HAP-1 (cell line): ENCODE results near the gene SULT1C3.

Experiments
- DNase-seq, 2 experiments: peaks; one replicate each; pipeline ENCODE4 v3.0.0-alpha.2; 2016 to 2020; ENCODE audit warnings: low spot score in 2 of 2
- H3K27me3 ChIP-seq: fragments of 250-450 bp; sonication (Bioruptor Pico); 2 replicates; pipeline ENCODE4 v1.5.1; 2020; ENCODE audit warnings: low read depth, mild to moderate bottlenecking, moderate library complexity
- H3K36me3 ChIP-seq: fragments of 250-450 bp; sonication (Bioruptor Pico); replicated peaks from 2 replicates; pipeline ENCODE4 v1.5.1; 2020; ENCODE audit warnings: mild to moderate bottlenecking
- H3K4me1 ChIP-seq: fragments of 250-450 bp; sonication (Bioruptor Pico); 2 replicates; pipeline ENCODE4 v1.5.1; 2020; ENCODE audit warnings: mild to moderate bottlenecking
- H3K4me3 ChIP-seq: fragments of 250-450 bp; sonication (Bioruptor Pico); 2 replicates; pipeline ENCODE4 v1.5.1; 2020; ENCODE audit warnings: mild to moderate bottlenecking, moderate library complexity
- H3K9me3 ChIP-seq: fragments of 250-450 bp; sonication (Bioruptor Pico); 2 replicates; pipeline ENCODE4 v1.5.1; 2020; ENCODE audit warnings: mild to moderate bottlenecking, moderate library complexity
- in situ Hi-C: fragments of 300-500 bp; cut with MboI; formaldehyde crosslinking; loops from 3 replicates; pipeline ENCODE4 v1.14.3; 2020; ENCODE audit warnings: low sequenced_read_pairs, inconsistent platforms, mixed read lengths

SULT1C3 gene

DNA sequence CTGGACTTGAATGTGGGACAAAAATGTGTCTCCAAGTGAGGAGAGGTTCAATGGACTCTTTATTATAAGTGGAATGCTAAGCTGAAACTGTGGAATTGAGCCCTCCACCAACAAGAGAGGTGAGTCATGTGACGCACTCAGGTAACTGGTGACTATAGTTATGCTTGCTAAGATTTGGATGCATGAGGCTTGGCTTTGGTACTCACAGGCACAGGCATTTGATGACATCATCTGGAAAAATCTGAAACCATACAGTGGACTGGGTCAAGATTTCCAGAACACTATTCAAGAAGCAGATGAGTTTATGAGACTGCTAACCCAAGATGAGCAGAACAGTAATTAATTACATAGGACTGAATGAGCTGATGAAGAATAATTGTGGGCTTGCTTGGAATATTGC is 15.7 kb upstream of the SULT1C3 start:
- no peaks in the 10 kb centered on the region for H3K36me3 ChIP-seq
- no peak for DNase-seq
- no peaks in the 10 kb centered on the region for H3K4me1 ChIP-seq
- H3K4me3 ChIP-seq, result no peak overlapping the region
- no peaks in the 10 kb centered on the region for H3K9me3 ChIP-seq
- in situ Hi-C loops, result no loop called here
- no peaks in the 10 kb centered on the region for H3K27me3 ChIP-seq

DNA sequence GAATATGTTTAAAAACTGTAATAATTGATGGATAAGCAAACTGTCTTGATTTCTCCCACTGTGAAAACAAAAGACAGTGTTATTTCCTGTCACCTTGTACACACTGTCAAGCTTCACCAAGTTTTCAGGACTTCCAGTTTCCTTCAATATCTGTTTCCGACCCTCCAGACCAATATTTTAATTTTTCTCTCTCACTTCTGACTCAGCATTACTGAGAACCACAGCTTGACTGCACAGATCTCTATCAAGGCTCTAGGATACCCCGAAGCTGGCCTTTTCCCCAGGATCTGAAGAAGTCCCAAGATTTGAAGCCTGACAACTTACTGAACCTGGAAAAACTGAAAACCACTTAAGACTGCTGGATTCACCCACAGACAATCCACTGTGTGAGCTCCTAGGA is 13.2 kb upstream of the SULT1C3 start:
- DNase-seq, result no peak
- Histone ChIP-seq H3K4me1 (no peaks in the 10 kb centered on the region), H3K4me3 (no peak overlapping the region), H3K9me3 (no peaks in the 10 kb centered on the region), H3K27me3 (no peaks in the 10 kb centered on the region), H3K36me3 (no peaks in the 10 kb centered on the region)
- in situ Hi-C loops, result no loop called here

DNA sequence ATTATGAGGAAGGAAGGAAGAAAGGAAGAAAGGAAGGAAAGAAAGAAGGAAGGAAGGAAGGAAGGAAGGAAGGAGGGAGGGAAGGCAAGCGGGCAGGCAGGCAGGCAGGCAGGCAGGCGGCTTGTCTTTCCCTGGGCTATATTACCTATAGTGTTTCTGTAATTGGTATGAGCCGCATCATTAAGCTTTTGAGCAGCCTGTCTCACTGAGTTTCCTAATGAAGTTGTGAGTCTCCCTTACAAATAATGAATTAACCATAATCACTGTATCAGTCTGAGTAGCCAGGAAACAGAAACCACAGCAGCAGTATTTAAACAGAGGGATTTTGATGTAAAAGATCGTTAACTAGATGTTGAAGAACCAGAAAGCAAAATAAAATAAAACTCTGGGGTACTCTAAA is 11.8 kb upstream of the SULT1C3 start:
- Histone ChIP-seq H3K9me3 (no peaks in the 10 kb centered on the region), H3K4me1 (no peaks in the 10 kb centered on the region), H3K4me3 (no peak overlapping the region), H3K36me3 (no peaks in the 10 kb centered on the region), H3K27me3 (no peaks in the 10 kb centered on the region)
- DNase-seq, result no peak
- in situ Hi-C loops, result no loop called here

DNA sequence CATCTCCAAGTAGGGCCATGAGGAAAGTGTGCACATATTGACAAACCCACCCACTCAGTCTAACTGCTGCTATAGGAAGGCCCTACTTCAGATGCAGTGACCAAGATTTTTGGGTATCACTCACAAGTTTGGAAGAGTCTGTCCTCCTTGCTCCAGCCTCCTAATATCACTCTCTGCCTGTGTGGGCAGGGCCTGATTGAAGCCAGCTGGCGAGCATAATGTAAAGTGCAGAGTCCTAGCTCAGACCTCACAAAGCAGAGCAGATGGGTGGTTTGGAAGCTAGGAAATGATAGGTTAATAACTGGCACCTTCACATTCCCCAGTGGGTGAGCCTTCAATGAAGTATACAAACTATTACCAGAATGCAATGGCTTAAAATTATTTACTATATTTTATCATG is 11.2 kb upstream of the SULT1C3 start:
- no peaks in the 10 kb centered on the region for H3K36me3 ChIP-seq
- DNase-seq, result no peak
- no peaks in the 10 kb centered on the region for H3K9me3 ChIP-seq
- H3K27me3 ChIP-seq, result no peaks in the 10 kb centered on the region
- no peak overlapping the region for H3K4me3 ChIP-seq
- no peaks in the 10 kb centered on the region for H3K4me1 ChIP-seq
- in situ Hi-C loops, result no loop called here

DNA sequence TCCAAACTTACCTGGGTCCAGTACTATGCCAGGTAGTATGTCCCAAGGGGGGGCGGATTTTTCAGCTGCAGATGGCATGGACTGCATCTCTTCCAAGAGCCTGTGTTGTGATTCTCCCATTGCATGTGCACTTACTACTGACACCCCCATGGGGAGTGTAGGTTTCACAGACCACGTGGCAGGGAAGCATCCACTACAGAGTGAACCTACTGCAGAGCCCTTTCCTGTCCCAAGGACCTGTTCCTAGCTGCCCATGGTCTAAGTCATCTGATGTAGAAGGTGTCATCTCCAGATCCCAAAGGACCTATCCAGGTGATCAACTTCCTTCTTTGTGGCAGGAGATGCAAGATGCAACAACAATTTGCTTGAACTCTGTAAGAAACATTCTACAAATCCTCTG is 9.9 kb upstream of the SULT1C3 start:
- Histone ChIP-seq H3K27me3 (no peaks in the 10 kb centered on the region), H3K4me1 (no peaks in the 10 kb centered on the region), H3K4me3 (no peak overlapping the region), H3K9me3 (no peaks in the 10 kb centered on the region), H3K36me3 (no peaks in the 10 kb centered on the region)
- DNase-seq, result no peak
- in situ Hi-C loops, result no loop called here

DNA sequence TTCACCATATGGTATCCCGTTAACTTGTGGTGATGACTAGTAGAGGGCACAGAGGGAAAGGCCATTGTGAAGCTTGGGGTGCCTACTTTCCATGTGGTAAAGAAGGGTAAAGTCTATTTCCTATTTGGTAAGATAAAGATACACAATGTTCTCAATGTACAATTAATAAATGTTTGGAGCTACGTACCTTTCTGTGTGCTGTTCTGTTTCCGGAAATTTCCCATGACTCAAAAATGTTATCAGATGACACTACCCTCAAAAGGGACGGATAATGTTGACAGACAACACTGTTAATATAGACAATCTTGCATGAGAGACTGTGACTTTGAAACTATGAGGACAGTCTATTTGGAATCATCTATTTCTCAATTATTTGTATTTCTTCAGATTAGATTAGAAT is 4.2 kb upstream of the SULT1C3 start:
- Histone ChIP-seq H3K27me3 (no peaks in the 10 kb centered on the region), H3K36me3 (no peaks in the 10 kb centered on the region), H3K4me1 (no peaks in the 10 kb centered on the region), H3K4me3 (no peak overlapping the region), H3K9me3 (no peaks in the 10 kb centered on the region)
- no peak for DNase-seq
- in situ Hi-C loops, result no loop called here

DNA sequence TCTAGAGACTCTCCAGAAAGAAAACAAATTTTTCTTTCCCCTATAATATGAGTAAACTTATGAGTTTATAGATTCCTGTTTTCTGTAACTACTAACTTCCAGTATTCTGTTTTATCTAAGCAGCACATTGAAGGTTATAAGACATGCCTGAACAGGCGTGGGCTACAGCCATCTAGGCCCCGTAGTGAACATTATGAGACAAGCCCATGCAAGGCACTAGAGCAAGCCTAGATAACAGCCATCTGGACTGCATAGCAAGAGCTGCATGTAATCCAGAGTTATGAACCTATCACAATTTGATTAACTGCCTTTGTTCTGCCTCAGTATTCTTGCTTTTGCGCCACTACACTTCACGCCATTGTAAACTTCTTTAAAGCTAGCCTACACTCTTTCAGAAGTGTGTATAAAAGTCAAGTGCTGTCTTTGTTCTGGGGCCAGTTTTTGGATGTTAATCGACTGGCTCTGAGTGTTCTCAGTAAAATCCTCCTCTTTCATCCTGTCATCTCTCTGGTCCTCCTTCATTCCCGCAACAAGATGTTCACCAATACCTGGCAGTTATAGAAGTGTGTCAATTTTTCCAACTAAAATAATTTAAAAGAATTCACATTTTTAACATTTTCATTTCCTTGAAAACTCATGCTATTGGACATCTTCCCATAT is 3.0 kb upstream of the SULT1C3 start:
- Histone ChIP-seq H3K36me3 (no peaks in the 10 kb centered on the region), H3K9me3 (no peaks in the 10 kb centered on the region), H3K27me3 (no peaks in the 10 kb centered on the region), H3K4me3 (no peak overlapping the region), H3K4me1 (no peaks in the 10 kb centered on the region)
- in situ Hi-C loops, result no loop called here
- no peak for DNase-seq

DNA sequence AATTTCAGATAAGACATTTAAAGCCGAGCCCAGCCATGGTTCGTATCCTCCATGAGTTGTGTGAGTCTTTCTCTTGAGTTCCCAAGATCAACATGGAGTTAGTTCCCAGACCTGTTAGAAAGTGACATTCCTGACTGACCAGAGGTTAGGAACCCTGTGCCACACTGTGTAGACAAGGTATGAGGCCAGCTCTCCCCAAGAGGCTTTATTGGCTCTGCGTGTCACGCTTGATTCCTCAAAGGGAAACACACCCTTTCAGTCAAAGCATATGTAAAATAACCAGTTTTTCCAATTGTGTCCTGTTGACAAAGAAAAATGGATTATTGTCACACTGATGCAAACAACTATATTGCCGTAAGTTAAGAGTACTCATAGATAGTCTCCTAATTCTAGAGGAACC is 1.2 kb downstream of the SULT1C3 start:
- DNase-seq, result no peak
- H3K9me3 ChIP-seq, result no peaks in the 10 kb centered on the region
- H3K36me3 ChIP-seq, result no peaks in the 10 kb centered on the region
- H3K4me1 ChIP-seq, result no peaks in the 10 kb centered on the region
- in situ Hi-C loops, result no loop called here
- H3K27me3 ChIP-seq, result no peaks in the 10 kb centered on the region
- no peak overlapping the region for H3K4me3 ChIP-seq

DNA sequence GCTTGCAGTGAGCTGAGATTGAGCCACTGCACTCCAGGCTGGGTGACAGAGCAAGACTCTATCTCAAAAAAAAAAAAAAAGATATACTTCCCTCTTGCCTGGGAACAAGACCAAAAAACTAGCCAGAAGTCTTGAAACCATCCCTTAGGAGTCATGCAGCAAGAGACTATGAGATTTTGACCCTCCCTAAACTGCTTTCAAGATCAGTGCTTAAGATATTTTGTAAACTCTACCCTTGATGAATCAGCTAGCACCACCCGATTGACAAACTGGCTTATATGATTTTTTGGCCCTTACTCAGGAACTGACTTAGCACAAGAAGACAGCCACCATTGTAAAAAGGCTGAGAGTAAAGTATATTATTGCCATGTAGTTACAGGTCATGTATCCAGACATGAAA is 3.8 kb downstream of the SULT1C3 start:
- H3K4me3 ChIP-seq, result no peak overlapping the region
- H3K9me3 ChIP-seq, result no peaks in the 10 kb centered on the region
- no peaks in the 10 kb centered on the region for H3K4me1 ChIP-seq
- H3K36me3 ChIP-seq, result no peaks in the 10 kb centered on the region
- in situ Hi-C loops, result no loop called here
- no peaks in the 10 kb centered on the region for H3K27me3 ChIP-seq
- DNase-seq, result no peak

DNA sequence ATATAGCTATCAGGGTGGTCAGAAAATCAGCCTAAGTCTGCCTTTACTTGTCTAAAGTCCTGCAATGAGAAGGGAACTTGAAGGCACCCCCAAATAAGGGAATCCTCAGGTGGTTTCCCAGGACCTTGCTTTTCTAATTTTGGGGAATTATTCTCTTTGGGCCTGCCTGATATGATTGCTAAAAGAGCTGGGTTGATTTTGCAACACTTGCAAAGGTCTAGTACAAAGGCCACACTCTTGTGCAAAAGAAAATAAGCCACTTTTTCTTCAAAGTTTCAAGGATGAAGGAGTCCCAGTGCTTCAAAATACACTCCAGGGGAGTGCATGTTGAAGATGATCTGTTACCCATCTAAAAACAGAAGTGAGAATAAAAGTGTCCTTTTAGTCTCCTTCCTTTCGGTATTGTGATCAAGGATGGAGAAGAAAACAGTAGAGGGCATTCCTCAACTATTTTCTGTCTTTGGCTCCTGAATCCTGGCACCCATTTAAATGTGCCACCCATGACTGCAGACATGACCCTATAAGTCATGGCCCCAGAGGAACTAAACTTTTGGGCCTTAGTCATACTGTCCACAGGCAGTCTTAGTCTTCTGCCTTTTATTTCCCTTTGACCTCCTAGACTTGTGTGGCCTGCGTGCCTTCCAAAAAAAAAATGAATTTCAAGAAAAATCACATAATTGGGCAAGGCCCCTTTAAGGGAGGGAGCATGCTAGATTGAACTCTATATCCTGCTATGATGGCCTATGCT is 5.1 kb downstream of the SULT1C3 start:
- Histone ChIP-seq H3K4me1 (no peaks in the 10 kb centered on the region), H3K27me3 (no peaks in the 10 kb centered on the region), H3K9me3 (no peaks in the 10 kb centered on the region), H3K4me3 (no peak overlapping the region), H3K36me3 (no peaks in the 10 kb centered on the region)
- no peak for DNase-seq
- in situ Hi-C loops, result no loop called here

DNA sequence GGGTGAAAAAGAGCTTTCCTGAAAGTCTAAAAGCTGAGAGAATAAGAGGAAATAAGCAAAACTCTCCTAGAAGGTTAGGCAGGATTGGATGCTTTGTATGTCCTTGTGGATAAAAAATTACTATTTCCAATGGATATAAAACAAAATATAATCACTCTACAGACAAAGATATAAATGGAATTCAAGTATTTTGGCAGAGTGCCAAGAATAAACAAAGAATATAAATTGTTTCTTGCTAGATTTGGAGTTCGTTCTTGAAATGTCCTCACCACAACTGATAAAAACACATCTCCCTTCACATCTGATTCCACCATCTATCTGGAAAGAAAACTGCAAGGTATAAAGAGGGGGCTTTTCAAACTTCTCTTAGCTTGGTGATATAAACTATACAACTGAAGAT is 13.3 kb downstream of the SULT1C3 start:
- no peak overlapping the region for H3K4me3 ChIP-seq
- H3K9me3 ChIP-seq, result no peaks in the 10 kb centered on the region
- no peaks in the 10 kb centered on the region for H3K36me3 ChIP-seq
- DNase-seq, result no peak
- no peaks in the 10 kb centered on the region for H3K27me3 ChIP-seq
- in situ Hi-C loops, result no loop called here
- H3K4me1 ChIP-seq, result no peaks in the 10 kb centered on the region

DNA sequence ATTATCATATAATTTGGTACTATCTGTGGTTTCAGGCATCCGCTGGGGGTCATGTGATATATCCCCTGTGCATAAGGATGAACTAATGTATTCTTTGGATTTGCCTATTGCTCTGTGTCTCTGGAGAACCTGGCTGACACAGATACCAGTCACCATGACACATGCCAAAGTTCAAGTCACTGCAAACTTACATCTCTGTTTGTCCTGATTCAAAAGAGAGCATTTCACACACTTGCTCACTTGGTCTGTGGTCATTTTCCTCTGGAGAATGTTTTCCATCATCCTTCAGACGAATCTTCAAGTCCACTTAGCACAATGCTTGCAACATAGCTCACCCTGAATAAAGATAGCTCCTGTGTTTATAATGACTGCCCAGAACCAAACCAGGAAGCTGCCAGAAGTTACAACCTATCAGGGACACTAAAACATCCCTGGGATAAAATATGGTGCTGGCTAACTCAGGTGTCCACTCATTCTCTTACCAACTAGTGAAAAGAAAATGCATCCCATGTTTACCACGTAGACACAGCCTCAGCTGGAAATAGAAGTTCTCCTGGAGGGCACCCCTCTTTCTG is 18.1 kb downstream of the SULT1C3 start:
- H3K36me3 ChIP-seq, result no peaks in the 10 kb centered on the region
- no peaks in the 10 kb centered on the region for H3K9me3 ChIP-seq
- DNase-seq, result no peak
- H3K27me3 ChIP-seq, result no peaks in the 10 kb centered on the region
- H3K4me3 ChIP-seq, result no peak overlapping the region
- H3K4me1 ChIP-seq, result no peaks in the 10 kb centered on the region
- in situ Hi-C loops, result no loop called here

DNA sequence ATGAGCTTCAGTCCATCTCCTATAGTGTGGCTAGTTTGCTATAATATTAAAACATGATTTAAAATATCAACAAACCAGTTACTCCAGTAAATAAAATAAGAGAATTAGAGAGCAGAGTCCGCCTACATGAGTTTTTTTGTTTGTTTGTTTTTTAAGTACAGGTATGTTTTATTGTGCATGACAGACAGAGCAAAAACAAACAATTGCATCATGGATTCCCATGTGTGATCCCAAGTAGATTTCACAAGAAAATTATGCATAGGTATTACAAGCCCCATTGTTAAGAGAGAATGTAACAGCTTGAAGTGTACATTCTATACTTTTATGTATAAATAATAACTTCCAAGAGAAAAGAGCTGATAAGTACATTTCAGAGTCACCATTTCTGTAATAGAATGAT is 21.0 kb downstream of the SULT1C3 start:
- H3K4me1 ChIP-seq, result no peaks in the 10 kb centered on the region
- in situ Hi-C loops, result no loop called here
- no peaks in the 10 kb centered on the region for H3K36me3 ChIP-seq
- H3K4me3 ChIP-seq, result no peak overlapping the region
- no peaks in the 10 kb centered on the region for H3K9me3 ChIP-seq
- DNase-seq, result no peak
- no peaks in the 10 kb centered on the region for H3K27me3 ChIP-seq

DNA sequence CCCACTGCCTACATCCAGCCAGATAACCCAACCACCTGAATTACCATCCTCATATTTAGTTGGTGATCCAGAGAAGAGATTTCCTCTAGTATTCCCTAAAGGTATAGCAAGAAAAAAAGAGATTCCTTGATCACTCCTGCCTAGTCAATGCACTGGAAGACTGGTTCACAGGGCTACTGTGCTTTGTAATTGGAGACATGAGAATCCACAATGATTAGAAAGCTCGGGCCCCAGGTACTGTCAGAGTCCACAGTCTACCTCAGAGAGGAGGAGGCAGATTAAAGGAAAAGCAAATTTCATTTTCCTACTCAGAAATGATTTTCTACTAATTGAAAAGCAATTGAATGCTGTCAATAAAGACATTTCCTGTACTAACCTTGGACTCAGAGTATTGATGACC is 22.3 kb downstream of the SULT1C3 start:
- H3K36me3 ChIP-seq, result no peaks in the 10 kb centered on the region
- in situ Hi-C loops, result no loop called here
- no peaks in the 10 kb centered on the region for H3K27me3 ChIP-seq
- no peak overlapping the region for H3K4me3 ChIP-seq
- H3K9me3 ChIP-seq, result no peaks in the 10 kb centered on the region
- H3K4me1 ChIP-seq, result no peaks in the 10 kb centered on the region
- no peak for DNase-seq
